HG03139 (cell line): ENCODE results near the gene SLC4A11.
"Not testable (repeated sequence)": the region's sequence is repeated elsewhere in the genome, so short reads cannot be mapped to it uniquely, and the experiment has no call there.

Experiments
- ATAC-seq: cut with Tn5 transposase; IDR thresholded peaks from one replicate; pipeline ENCODE4 v1.9.1; 2021; ENCODE audit not compliant: unreplicated experiment

Gene SLC4A11

GRCh38 chr20:3229158-3229557, 9.8 kb downstream of the SLC4A11 start:
- ATAC-seq, result no peak

GRCh38 chr20:3228750-3229032, 10.3 kb downstream of the SLC4A11 start:
- no peak for ATAC-seq

DNA sequence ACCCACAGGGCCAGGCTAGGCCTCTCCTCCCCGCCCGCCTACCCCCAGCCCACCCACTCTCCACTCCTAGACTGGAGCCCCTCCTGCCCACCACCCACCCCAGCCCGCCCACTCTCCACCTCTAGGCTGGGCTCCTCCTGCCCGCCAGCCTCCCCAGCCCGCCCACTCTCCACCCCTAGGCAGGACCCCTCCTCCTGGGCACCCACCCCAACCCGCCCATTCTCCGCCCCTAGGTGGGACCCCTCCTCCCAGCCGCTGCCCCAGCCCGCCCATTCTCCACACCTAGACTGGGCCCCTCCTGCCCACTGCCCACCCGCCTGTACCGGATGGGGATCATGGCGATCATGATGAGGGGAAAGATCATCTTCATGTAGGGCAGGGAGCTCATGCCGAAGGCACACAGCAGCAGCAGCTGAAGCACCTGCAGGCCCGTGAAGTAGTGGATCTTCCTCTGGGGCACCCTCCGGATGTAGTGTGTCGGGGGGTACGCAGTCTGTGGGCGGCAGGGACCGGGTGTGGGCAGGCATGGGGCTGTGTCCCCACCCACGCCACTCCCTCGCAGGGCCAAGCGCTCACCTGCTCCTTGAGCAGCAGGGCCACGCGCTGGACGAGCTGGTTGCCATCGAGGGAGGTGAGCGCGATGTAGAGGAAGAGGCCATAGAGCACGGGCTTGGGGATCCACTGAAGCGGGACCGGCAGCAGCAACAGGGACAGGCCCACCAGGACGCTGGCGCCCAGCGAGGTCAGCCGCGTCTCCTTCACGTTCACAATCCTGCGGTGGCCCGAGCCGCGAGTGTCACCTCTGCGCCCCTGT, 10.8 kb downstream of the SLC4A11 start:
- ATAC-seq, result no peak

DNA sequence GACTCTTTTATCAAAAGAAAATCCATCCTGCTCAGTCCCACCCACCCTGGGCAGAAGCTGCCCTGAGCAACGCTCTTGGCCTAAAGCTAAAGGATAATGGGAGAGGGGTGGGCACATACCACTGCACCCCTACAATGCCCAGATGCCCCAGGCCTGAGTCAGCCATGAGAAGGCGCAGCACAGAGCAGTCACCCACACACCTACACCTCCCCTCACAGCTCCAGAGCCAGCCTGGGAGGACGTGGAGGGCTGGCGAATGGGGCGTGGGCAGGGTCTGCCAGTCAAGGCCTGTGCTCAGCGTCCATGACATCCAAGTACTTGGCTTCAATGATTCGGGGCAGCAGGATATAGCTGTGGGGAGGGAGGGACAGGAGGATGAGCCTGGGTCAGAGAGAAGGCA, 11.5 kb downstream of the SLC4A11 start:
- ATAC-seq, result no peak

GRCh38 chr20:3226864-3227263, 12.1 kb downstream of the SLC4A11 start:
- no peak for ATAC-seq

GRCh38 chr20:3226093-3226492, 12.9 kb downstream of the SLC4A11 start:
- ATAC-seq, result no peak

- no peak for ATAC-seq
These were observed 14.1 kb downstream of the SLC4A11 start for GRCh38 chr20:3224681-3225421.

GRCh38 chr20:3223994-3224680, 14.9 kb downstream of the SLC4A11 start:
- ATAC-seq, result no peak

DNA sequence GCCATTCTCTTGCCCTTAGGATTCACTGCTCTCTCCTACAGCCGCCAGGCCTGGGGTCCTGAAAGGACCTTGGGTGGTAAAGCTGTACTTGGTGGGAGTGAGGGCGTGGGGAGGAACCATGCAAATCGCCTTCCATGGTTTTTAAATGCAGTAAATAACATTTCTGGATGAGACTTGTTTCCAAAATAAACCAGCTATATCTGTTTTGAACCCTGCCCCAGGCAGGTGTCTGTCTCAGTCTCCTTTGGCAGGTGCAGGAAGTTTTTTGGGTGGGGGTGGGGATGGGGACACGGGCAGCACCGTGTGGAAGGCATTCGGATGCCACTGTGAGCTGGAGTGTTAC, 15.4 kb downstream of the SLC4A11 start:
- ATAC-seq, result no peak

GRCh38 chr20:3222635-3223600, 16.1 kb downstream of the SLC4A11 start:
- peak; percentile 71 for ATAC-seq

DNA sequence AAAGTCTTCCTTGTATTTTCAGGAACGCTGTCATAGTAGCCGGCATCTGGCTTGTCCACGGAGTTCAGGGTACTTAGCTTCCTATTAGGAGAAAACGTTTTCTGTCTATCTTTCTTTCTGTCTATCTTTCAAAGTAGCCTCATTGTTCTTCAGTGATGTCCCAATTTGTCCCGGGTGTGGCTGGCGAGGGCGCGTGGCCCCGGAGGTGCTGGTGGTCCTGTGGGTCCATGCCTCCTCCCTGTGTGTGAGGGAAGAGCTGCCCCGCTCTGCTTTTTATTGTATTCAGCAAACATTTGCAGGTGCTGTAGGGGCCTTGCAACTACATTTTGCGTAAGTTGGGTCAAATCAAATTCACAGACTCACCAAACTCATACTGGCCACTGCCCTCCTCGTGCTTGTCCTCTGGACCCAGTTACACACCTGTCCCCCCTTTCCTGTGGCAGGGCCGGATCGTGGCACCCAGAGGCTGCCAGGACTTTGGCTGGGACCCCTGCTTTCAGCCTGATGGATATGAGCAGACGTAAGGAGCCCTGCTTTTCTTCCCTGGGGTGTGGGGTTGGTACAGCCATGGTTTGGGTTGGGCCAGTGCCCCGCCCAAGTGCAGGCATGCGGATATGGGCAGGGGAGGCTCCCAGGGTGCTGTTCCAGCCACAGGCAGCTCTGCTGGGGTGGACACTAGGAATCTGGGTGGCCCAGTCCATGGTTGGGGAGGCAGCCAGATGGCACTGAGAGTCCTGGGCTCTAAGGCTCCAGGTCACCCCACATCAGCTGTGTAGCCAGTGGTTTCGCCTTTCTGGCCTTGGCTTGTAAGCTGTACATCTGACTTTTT, 17.4 kb downstream of the SLC4A11 start:
- no peak for ATAC-seq

- peak; percentile 41 for ATAC-seq
These were observed 20.5 kb downstream of the SLC4A11 start for GRCh38 chr20:3218307-3218988.

DNA sequence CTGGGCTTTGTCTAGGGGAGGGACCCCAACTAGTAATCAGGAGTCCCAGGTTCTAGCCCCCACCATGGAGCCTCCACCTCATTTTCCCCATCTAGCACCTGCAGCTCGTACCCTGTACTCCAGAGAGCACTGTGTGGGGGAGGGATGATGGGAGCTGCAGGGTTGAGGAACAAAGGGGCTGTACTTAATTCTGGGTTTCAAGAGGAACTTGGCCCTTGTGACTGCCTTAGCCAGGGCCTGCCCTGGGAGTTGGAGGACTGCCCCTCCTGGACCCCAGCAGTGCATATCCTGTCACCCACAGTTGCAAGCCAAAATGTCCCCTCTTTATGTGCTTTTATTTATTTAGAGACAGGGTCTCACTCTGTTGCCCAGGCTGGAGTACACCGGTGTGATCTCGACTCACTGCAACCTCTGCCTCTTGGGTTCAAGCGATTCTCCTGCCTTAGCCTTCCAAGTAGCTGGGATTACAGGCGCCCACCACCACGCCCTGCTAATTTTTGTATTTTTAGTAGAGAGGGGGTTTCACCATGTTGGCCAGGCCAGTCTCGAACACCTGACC, 23.6 kb downstream of the SLC4A11 start:
- ATAC-seq, result not testable (repeated sequence)

GRCh38 chr20:3213226-3213625, 25.8 kb downstream of the SLC4A11 start:
- ATAC-seq, result no peak

DNA sequence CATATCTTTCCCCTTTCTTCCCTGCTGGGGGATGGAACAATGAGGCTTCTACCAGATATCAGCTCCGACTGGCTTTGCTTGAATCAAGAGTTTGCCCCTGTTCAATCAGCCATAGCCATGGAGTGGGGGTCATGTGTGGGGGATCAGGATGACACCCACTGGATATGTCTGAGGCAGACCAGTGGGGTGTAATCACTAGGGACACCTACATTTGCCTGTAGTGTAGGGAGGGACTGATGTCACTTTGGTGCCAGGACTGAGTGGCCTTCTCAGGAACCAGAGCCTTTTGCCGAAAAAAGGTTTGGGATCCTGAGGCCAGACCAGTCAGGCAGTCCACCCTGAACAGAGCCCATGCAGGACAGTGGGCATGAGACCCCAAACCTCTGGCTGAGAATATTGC, 28.6 kb downstream of the SLC4A11 start:
- no peak for ATAC-seq

- ATAC-seq, result no peak
These were observed 29.1 kb downstream of the SLC4A11 start for GRCh38 chr20:3209946-3210317.

DNA sequence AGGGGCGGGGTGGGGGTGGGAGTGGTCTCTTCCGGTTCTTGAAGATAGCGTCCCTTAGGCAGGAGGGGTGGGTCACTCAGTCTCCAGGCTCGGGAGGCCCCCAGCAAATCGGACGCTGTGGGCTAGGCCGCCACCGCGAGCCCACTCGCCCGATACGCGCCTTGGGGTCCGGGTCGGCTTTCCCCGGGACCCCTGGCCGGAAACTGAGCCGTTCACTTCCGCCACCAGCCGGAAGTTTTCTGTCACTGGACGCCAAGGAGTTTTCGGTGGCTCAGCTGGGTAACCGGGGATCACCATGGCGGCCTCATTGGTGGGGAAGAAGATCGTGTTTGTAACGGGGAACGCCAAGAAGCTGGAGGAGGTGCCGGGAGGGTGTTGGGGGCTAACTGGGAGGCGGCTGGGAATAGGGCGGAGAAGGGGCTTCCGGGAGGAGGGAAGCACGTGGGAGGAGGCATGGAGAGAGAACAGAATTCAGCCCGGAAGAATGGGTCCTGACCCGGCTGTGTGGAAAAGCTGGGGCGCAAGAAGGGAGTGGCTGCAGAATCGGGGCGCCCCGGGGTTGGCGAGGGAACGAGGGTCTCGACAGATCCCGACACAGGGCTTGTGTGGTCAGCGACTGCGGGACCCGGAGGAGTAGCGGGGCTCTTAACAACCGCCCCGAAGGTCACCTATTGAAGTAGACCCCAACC, 29.6 kb downstream of the SLC4A11 start, which contains the start of gene ITPA:
TSS of gene ITPA (plus strand) at position 242 of the 689 bp plus-strand sequence. CDS start at position 296, 54 bp downstream.
- no peak for ATAC-seq

- ATAC-seq, result no peak
These were observed 30.2 kb downstream of the SLC4A11 start for GRCh38 chr20:3208786-3209256.
